ENCODE results near the gene SHROOM2. TPM values are rescaled to one million over a fixed set of nuclear protein-coding genes. Genes with fewer than 3 reads are reported as not detected.
A peak's percentile ranks its signal among the peaks of the same experiment; 100 is the strongest.

The SHROOM2 gene
- total RNA-seq, 1 experiment from 2014 or later: 14.1 TPM

- H3K27me3 Mint-ChIP-seq (ENCODE audit: unreplicated experiment): no peaks in the 10 kb centered on the region
- no peak for TF ChIP-seq CTCF (IDR thresholded peaks at IDR 0.05; ENCODE audit: unreplicated experiment)
- no peak for DNase-seq
- CTCF ChIA-PET: interaction anchor here (0.6 to 0.7 kb wide), 2 partner anchors 21 to 82 kb away, joined by 3 to 4 read pairs; no protein-coding TSS in a partner anchor
- H3K4me3 Mint-ChIP-seq (ENCODE audit: low read depth, unreplicated experiment): no peak overlapping the region
- intact Hi-C loops (cut with micrococcal nuclease; ENCODE audit: unreplicated experiment): loop anchor here (2.0 kb wide), 1 partner anchor 105 kb away; no protein-coding TSS in a partner anchor
- peaks cover 26% of the 10 kb centered on the region for H3K4me1 Mint-ChIP-seq (ENCODE audit: low read depth, unreplicated experiment)
- no peak overlapping the region for H3K27ac Mint-ChIP-seq (ENCODE audit: unreplicated experiment)
- no peaks in the 10 kb centered on the region for H3K36me3 Mint-ChIP-seq (ENCODE audit: insufficient read depth, unreplicated experiment)
- BruUV-seq (replicated peaks): no TSS peak
- no peaks in the 10 kb centered on the region for H3K9me3 Mint-ChIP-seq (ENCODE audit: low read depth, unreplicated experiment)
Observed at GRCh38 chrX:9884031-9884779, 98.0 kb downstream of the SHROOM2 start.

GRCh38 chrX:9885150-9885549 is 98.9 kb downstream of the SHROOM2 start:
- Mint-ChIP-seq H3K27me3 (ENCODE audit: unreplicated experiment) (no peaks in the 10 kb centered on the region), H3K36me3 (ENCODE audit: insufficient read depth, unreplicated experiment) (no peaks in the 10 kb centered on the region), H3K9me3 (ENCODE audit: low read depth, unreplicated experiment) (no peaks in the 10 kb centered on the region), H3K27ac (ENCODE audit: unreplicated experiment) (no peak overlapping the region), H3K4me3 (ENCODE audit: low read depth, unreplicated experiment) (no peak overlapping the region), H3K4me1 (ENCODE audit: low read depth, unreplicated experiment) (peaks cover 26% of the 10 kb centered on the region)
- peak; percentile 77 for DNase-seq
- peak; percentile 69 for TF ChIP-seq CTCF (IDR thresholded peaks at IDR 0.05; ENCODE audit: unreplicated experiment)
- BruUV-seq (replicated peaks): no TSS peak
- intact Hi-C loops (cut with micrococcal nuclease; ENCODE audit: unreplicated experiment): loop anchor here (1.0 to 2.0 kb wide), 2 partner anchors 104 to 234 kb away; no protein-coding TSS in a partner anchor
- CTCF ChIA-PET: interaction anchor here (0.7 kb wide), 1 partner anchor 97 kb away, joined by 5 read pairs; no protein-coding TSS in a partner anchor

- peaks cover 10% of the 10 kb centered on the region for H3K4me1 Mint-ChIP-seq (ENCODE audit: low read depth, unreplicated experiment)
- CTCF ChIA-PET: no interaction called here
- H3K4me3 Mint-ChIP-seq (ENCODE audit: low read depth, unreplicated experiment): no peak overlapping the region
- BruUV-seq (replicated peaks): no TSS peak
- no peaks in the 10 kb centered on the region for H3K27me3 Mint-ChIP-seq (ENCODE audit: unreplicated experiment)
- no peak for TF ChIP-seq CTCF (IDR thresholded peaks at IDR 0.05; ENCODE audit: unreplicated experiment)
- no peaks in the 10 kb centered on the region for H3K36me3 Mint-ChIP-seq (ENCODE audit: insufficient read depth, unreplicated experiment)
- intact Hi-C loops (cut with micrococcal nuclease; ENCODE audit: unreplicated experiment): no loop called here
- DNase-seq: no peak
- no peaks in the 10 kb centered on the region for H3K9me3 Mint-ChIP-seq (ENCODE audit: low read depth, unreplicated experiment)
- no peak overlapping the region for H3K27ac Mint-ChIP-seq (ENCODE audit: unreplicated experiment)
Observed at GRCh38 chrX:9887659-9888297, 101.5 kb downstream of the SHROOM2 start.

DNA sequence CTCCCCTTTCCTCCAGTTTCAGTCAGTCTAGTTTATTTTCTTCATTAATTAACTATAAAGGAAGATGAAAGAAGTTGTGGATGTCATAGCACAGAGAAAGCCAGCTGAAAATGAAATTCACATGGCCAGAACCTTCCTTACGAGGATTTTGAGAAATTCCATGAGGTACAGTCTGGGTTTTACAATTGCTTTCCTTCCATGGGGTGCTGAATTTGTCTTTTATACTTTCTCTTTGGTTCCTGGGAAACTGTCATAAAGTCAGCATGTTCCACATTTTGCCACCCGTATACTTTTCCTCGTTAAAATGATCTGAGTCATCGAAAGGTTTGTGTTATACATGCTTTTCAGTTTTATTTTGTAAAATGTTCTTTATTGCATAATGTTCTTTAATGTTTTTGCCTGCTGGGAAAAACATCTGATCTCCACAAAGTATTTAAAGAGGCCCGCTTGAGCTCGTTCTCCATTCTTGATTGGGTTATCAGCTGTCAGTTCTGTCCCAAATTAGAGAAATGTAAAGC is 102.8 kb downstream of the SHROOM2 start:
- TF ChIP-seq CTCF (IDR thresholded peaks at IDR 0.05; ENCODE audit: unreplicated experiment): no peak
- H3K36me3 Mint-ChIP-seq (ENCODE audit: insufficient read depth, unreplicated experiment): peaks cover 1% of the 10 kb centered on the region
- no peaks in the 10 kb centered on the region for H3K4me1 Mint-ChIP-seq (ENCODE audit: low read depth, unreplicated experiment)
- no peaks in the 10 kb centered on the region for H3K27me3 Mint-ChIP-seq (ENCODE audit: unreplicated experiment)
- H3K27ac Mint-ChIP-seq (ENCODE audit: unreplicated experiment): no peak overlapping the region
- intact Hi-C loops (cut with micrococcal nuclease; ENCODE audit: unreplicated experiment): no loop called here
- BruUV-seq (replicated peaks): no TSS peak
- H3K9me3 Mint-ChIP-seq (ENCODE audit: low read depth, unreplicated experiment): no peaks in the 10 kb centered on the region
- no peak overlapping the region for H3K4me3 Mint-ChIP-seq (ENCODE audit: low read depth, unreplicated experiment)
- CTCF ChIA-PET: interaction anchor here (0.7 kb wide), 1 partner anchor 92 kb away, joined by 3 read pairs; no protein-coding TSS in a partner anchor
- DNase-seq: no peak
